ENCODE data around the gene ATXN1.
"Not testable (repeated sequence)": the region's sequence is repeated elsewhere in the genome, so short reads cannot be mapped to it uniquely, and the experiment has no call there.

ATXN1 gene

DNA sequence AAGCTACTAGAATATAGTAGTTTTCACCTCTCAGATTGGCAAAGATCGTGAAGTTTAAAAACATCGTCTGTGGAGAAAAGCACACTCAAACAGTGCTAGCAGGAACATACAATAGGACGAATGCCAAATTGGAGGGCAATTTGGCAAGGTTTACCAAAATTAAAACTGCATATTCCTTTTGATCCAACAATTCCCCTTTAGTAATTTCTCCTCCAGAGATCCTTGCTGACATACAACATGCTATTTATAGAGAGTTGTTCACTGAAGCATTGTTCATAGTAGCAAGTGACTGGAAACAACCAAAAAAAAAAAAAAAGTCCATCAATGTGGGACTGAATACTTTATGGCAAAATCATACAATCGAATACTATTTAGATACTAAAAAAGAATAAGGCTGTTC, 202.2 kb downstream of the ATXN1 start:
- no peak for FAIRE-seq

DNA sequence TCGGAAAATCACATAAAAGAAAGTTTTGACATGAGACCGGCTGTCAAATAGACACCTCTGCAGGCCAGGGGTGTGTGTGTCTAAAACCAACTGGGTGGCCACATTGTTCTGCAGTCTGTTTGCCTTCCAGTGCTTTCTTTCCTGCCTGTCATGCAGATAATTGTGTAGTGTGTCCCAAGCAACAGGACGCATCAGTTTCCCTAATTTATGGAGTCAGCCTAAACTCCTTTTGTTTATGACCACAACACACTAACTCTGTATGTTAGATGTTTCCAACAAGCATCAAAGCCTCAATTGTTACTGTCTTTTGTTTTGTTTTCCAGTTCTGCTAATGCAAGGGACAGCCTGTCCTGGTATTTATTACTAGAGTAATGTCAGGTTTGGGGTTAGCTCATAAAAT, 205.7 kb downstream of the ATXN1 start:
- no peak for FAIRE-seq

DNA sequence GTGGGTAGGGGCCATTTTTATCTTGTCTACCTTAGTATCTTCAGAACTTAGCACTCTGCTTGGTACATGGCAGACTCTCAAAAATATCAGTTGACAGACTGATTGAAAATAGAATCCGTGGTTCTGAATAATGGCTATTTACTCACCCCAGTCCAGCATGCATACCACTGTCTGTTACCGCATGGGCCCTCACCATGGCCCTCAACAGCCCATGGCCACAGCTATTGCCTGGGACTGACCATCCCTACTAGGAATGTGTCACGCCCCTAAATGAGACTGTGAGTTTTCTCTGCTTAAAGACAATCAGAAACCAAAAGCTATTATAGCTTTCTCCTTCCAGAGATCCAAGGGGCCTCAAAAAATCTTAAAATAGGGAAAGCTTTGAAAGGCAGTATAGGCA, 207.7 kb downstream of the ATXN1 start:
- no peak for FAIRE-seq

DNA sequence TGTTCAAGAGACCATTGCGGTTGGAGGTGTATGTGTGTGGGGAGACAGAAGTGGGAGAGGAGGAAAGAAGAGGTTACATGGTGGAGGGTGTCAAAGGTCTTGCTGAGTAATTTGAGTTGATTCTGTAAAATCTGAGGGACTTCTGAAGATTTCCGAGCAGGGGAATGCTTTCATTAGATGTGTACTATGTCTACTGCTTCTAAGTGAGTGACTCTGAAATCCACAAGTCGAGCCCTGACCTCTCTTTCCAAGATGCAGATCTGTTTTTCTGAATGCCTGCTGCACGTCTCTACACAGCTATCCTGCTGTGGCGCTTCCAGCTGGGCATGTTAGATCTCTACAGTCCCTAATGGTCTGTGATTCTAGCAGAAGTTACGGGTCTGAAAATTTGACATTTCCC, 209.8 kb downstream of the ATXN1 start:
- no peak for FAIRE-seq

DNA sequence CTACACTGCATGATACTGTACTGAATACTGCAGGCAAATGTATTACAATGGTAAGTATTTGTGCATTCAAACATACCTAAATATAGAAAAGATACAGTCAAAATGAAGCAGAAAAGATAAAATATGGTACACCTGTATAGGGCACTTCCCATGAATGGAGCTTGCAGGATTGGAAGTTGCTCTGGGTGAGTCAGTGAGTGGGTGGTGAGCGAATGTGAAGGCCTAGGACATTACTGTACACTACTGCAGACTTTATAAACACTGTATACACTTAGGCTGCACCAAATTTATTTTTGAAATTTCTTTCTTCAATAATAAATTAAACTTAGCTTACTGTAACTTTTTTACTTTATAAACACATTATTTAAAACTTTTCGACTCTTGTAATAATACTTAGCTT, 213.1 kb downstream of the ATXN1 start:
- no peak for FAIRE-seq

DNA sequence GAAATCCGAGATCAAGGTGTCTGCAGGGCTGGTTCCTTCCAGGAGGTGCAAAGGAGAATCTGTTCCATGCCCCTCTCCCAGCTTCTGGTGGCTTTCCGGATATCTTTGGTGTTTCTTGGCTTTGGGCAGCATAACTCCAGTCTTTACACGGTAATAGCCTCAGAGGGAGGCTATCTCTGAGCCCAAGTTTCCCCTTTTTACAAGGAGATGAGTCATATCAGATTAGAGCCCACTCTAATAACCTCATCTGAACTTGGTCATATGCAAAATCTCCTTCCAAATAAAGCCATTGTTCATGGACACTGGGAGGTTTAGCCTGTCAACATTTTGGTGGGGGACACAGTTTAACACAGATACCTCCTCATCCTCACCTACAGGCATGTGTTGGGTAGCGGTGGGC, 213.7 kb downstream of the ATXN1 start:
- no peak for FAIRE-seq

DNA sequence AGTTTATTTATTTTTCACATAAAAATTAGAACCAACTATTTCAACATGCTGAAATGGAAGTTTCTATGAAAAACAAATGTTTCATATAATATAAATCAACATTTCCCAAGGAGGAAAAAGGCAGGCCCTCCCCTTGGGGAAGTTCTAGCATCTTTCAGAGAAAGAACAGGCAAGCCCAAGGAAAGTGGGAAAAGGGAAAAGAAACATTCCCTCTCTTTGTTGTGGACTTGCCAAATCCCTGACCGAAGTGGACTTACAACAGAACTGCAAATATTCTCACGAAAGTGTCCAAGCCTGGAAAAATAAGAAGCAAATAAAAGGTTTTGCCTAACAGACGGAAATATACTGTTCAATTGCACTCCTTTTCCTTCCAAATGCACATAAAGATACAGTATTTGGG, 214.4 kb downstream of the ATXN1 start:
- no peak for FAIRE-seq

DNA sequence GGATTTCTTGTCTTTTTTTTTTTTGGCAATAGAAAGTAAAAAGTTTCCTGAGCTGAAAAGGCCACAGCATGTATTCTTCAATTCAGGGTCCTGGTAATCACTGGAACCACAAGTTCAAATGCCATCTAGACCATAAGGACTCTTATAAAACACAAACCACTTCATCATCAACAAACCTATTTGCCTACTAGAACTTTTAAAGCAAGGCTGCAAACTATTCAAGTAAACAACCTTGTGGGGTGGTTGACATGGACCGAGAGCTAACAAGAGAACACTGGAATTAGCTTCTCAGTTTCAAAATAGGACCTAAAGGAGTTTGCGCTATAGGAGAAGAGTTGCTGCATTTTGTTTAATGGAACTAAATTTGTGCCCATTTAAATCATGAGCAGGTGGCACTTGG, 215.9 kb downstream of the ATXN1 start:
- FAIRE-seq, result no peak

DNA sequence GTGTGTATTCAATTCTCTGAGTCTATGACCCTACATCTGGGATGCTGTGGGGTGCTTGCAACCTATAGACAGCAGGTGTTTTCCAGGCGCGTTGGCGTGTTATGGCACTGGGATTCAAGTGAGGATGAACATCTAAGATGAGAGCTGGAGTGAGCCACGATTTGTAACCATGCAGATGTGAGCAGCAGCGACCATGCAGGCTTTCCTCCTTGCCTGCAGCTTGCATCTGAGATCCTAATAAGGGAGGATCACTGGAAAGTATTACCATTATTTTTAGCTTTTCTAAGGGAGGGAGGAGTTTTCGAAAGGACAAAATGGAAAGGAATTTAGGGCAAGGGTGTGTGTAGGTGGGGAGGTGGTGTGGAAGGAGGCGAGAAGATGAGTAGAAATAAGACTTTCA, 216.7 kb downstream of the ATXN1 start:
- no peak for FAIRE-seq

DNA sequence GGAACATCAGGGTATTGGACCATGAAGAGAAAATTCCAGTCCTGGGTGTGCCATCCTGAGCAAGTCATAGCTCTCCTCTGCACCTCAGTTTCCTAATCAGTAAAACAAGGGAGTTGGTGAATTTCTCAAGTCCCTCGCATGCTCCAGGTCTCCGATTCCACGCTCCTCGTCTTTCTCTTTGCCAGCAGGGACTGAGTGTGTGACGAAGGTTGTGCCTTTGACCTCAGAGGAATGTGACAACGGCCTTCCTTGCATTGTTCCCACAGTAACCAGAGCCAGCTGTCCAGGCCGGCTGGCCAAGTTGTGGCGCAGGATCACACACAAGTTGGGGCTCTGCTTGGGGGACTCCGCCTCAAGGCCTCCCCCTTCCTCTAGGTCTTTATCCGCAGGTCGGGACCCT, 217.3 kb downstream of the ATXN1 start:
- FAIRE-seq, result no peak

DNA sequence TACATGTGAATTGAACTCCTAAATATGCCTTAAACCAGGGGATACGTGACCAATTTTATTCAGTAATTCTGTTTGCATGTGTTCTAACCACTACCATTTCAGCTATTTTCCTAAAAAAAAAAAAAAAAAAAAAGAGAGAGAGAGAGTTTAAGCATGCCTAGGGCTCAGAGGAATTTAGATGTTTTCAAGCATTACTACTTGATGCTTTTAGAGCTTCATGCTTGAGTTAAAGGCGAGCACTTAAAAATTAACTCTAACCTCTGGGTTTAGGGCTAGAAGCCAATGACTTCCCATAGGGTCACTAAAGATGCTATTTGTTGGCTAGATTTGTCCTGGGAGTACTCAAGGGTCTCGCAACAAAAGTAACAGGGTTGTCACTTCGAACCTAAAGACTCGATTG, 217.7 kb downstream of the ATXN1 start:
- FAIRE-seq, result no peak

DNA sequence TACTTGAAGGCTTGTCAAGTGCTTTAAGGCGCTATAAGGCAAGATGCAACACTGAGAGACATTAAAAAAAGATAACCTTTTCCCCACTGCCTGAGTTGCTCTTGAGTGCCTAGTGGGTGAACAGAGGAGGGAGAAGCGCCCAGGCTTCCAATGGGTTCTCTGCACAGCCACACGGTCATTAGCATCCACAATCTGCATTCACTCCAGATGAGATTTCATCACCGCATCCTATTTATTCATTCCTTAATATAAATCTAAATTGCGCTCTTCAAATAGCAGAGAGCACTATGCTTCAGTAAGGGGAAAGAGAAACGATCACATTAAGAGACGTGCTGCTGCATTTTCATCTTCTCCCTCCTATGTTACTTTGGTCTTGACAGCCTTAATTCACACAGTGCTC, 219.2 kb downstream of the ATXN1 start:
- FAIRE-seq, result no peak

DNA sequence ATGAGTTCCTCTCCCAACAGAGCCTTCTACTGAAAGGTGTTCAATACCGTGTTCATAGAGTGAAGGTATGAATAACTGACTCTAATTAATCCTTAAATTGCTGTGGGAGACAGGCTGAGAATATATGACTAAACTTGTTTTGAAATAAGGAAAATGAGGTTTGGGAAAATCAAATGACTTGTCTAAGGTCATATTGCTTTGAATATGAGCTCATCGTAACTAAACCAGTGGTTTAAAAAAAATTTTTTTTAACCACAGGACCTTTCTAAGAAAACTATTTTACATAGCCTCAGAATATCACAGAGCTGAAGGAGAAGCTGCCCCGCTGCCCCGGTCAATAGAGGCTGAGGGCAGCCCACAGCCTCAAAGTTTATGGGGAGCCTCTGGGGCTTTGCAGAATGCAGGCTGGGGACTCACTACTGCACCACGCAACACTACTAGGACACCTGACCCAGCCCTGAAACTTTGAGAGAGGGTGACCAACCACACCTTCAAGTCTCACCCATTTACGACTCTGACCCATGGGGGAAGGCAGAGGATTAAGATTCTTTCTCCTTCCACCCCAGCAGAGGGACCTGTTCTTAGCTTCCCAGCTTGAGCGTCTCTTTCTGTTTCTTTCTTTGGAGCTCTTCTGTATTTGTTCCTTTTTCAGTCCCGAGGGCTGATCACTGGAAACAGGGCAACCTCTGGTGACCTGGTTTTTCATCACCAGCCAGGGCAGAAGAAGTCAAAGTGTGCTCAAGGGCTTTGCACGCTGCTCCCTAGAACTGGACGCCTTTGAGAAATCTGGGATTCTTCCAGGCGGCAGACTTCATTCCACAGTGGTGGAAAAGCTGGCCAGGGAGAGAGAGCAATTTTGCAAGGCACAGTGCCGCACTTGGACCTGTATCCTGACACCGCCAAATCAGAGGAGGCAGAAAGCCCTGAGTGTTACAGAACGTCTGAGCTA, 220.2 kb downstream of the ATXN1 start:
- FAIRE-seq, result no peak

DNA sequence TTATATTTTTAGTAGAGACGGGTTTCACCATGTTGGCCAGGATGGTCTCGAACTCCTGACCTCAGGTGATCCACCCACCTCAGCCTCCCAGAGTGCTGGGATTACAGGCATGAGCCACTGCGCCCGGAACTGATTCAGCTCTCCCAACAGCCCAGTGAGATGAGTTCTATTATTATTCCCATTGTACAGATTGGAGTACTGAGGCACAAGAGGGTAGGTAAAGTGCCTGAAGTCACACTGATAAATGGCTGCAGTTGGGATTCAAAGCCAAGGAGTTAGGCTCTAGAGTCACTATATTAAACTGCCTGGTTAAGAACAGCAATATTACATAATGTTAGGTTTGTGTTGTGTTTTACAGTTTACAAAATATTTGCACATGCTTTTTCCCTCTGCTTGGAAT, 220.9 kb downstream of the ATXN1 start:
- not testable (repeated sequence) for FAIRE-seq

DNA sequence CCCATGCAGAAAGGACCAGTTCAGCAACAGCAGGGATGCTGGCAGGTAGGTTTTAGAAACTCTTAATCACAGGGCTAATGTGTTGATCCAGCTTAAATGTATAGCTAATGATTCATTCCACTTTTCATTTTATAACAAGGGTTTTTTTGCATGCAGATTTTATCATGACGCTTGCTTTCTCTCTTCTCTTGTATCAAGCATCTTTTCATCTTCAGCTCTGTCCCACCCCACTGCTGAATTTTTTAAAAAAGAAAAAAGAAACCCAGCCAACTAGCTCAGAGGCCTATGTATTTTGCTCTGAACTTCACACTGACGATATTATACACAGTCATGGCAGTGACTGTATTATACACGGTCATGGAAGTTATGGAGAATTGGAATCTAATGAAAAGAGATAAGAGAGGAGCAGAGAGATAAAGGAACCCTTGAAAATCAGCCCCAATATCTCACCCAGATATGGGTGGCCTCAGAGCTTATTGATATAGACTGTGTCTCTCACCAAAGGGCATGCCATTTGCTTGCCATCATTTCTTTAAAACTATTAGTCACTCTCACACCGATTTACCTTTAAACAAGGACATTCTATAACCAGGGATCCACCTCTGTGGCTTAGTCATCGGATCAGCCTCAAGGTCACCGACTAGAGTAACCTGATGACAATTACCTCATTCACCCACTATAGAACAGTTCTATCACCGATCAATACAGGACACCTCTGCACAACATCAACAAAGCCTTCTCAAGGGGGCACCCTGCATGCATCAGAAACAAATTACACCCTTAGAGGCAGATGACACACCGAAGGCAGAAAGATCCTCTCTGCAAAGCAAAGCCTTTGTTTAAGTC, 222.0 kb downstream of the ATXN1 start:
- no peak for FAIRE-seq

DNA sequence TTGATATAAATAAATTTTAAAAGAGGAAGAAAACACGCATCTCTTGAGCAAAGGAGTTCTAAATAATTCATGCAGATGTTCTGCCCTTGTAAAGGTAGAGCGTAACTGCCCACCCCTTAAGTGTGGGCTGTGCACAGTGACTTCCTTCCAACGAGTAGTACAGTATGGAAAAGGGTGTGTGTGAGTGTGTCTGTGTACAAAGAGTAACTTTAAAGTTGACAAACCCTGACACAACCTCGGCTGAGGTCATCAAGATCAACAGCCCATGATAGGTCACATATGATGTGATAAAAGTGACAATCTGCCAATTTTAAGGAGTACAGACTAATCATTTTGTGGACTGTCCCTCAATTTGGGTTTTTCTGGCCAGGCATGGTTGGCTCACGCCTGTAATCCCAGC, 225.7 kb downstream of the ATXN1 start:
- no peak for FAIRE-seq

DNA sequence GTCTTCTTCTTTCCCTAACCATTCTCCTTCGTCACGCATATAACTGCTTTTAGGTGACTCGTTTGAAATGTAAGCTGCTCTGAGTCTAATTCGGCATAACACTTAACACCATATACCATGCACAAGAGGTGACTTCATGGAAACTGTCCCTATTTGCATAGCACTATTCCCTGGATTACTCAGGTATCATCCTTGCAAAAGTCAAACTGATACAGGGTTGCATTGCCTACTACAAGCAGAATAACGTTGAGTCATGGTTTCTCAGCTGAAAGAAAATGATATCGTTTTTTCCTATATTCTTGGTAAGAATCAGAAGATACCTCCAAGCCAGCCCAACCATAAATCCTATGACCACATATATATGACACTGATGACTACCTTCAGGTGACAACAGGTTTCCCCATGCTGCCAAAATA, 227.5 kb downstream of the ATXN1 start:
- no peak for FAIRE-seq

DNA sequence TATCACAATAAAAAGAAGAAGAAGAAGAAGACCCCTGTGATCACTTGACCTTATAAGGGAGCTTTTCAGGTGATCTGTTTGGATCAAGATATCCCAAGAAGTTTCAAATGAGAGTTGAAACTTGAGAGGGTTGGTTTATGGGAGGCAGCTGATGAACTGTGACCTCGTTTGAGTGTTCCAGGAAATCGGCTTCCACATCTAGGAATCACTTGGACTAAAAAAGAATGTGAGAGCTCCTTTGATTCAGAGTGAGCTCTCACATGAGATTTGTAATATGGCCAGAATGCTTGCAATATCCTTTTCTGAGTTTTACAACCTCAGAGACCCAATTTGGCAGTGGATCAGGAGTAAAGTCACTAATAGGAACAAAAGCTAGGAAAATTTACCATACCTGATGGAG, 228.1 kb downstream of the ATXN1 start:
- no peak for FAIRE-seq

DNA sequence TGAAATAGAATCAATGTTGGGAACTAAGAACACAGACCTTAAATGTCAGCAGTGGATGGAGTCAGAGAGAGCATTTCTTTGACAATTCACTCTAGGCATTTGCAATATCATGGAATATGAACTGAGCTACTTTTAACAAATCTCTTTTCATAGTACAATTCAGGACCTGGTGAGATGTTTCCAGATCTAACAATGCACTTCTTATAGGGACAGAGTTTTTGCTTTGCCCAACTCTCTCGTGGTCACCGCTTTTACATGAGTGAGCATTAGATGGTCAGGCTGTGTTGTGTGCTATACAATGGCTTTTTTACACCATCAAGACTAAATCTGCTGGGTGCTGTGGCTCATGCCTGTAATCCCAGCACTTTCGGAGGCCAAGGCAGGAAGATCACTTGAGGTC, 233.6 kb downstream of the ATXN1 start:
- FAIRE-seq, result no peak

DNA sequence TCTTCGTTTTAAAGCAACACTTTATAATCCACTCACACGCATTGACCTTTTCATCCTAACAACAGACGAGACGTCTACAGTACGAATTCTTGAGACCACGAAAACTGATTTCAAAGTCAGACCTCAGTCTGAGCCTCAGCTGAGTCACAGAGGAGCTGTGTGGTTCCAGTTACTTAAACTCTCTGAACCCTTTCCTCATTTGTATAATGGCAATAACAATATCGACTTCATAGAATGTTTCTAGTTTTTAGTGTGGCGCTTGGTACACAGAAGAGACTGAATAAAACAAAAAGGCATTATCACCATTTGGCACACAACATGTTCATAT, 236.9 kb downstream of the ATXN1 start:
- FAIRE-seq, result no peak

DNA sequence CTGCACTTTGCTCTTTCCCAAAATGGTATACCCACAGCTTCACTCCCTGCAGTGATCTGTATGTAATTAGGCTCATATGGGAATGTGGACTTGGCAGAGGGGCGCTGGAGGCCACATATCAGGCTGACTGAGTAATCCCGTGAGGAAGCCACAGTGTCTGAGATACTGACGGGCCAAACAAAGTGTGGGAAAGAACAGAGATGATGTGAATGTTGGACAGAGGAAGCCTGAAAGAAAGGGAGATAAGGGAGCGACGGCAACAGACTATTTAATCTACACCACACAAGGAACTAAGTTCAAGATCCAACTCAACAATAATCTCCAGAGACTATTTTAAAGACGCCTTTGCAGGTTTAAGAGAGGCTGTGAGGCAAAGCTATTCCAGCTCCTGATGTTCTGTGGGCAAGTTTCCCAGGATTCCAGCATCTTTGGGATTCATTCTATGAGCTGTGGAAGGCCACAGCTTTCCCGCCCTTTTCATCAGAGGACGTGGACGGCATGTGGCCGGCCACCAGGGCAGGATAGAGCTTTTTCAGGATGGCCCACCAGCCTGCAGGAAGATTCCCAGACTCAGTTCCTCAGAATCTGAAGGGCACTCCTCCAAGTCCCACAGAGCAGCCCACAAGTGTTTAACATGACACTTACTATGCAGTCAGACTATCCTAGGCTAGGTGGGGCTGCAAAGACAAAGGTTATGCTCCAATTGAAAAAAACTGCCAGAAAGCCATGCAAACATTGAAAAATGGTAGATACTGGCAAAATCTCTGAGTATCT, 237.5 kb downstream of the ATXN1 start:
- FAIRE-seq, result no peak

DNA sequence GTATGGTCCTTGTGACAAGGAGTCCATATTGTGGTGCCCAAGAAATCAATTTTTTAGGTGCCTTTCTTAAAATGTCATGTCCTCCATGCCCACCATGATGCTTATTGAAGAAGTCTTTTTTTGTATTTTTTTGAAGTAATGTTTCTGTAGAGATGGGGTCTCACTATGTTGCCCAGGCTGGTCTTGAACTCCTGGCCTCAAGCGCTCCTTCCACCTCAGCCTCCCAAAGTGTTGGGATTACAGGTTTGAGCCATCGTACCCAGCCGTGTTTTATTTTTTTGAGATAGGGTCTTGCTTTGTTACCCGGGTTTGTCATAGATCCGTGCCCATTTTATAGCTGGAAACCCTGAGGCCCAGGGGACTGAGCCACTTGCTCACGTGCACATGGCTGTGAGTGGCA, 238.3 kb downstream of the ATXN1 start:
- no peak for FAIRE-seq

DNA sequence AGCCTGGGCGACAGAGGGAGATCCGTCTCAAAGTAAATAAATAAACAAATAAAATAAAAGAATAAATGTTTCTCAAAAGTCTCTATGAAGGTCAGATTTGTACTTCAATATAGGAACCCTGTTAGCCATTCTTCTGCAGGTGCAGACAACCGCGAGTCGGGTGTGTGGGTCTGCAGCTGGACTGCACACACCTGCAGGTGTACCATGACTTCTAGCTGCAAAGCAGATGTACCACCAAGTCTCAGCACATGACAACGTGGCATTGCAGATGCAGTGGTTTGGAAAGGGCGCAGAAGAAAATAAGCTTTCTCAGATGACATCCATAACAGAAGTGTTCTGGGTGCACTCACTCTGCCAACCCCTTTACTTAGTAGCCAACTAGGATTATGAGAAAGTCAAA, 239.7 kb downstream of the ATXN1 start:
- no peak for FAIRE-seq
